Calu3 (cell line): Measurements from ENCODE around the gene AK5. TPM values are rescaled to one million over a fixed set of nuclear protein-coding genes. Genes with fewer than 3 reads are reported as not detected.

ENCODE experiments used
- BruUV-seq: library from RNA; stranded (reverse); fragments of 400-500 nt; replicated peaks from 2 replicates; lab custom pipeline; 2021; lab: Mats Ljungman, UMichigan
- CTCF ChIA-PET: fragments of 300-600 bp; sonication (Branson Sonifier 250); formaldehyde crosslinking; loops from one replicate; lab custom pipeline; 2022; ENCODE audit warnings: antibody characterized with exemption; lab: Charles Lee
- DNase-seq: peaks from one replicate; pipeline ENCODE4 v3.0.0; 2022
- H3K27ac Mint-ChIP-seq: one replicate; pipeline ENCODE4 v1.8.0; 2022; ENCODE audit warnings: mixed read lengths; ENCODE audit not compliant: unreplicated experiment
- H3K27me3 Mint-ChIP-seq: one replicate; pipeline ENCODE4 v1.8.0; 2022; ENCODE audit warnings: mixed read lengths; ENCODE audit not compliant: unreplicated experiment
- H3K36me3 Mint-ChIP-seq: one replicate; pipeline ENCODE4 v1.8.0; 2022; ENCODE audit warnings: mild to moderate bottlenecking, moderate library complexity, mixed read lengths; ENCODE audit not compliant: insufficient read depth, unreplicated experiment
- H3K4me1 Mint-ChIP-seq: one replicate; pipeline ENCODE4 v1.8.0; 2022; ENCODE audit warnings: mild to moderate bottlenecking, low read depth, mixed read lengths; ENCODE audit not compliant: unreplicated experiment
- H3K4me3 Mint-ChIP-seq: one replicate; pipeline ENCODE4 v1.8.0; 2022; ENCODE audit warnings: mild to moderate bottlenecking, low read depth, moderate library complexity, mixed read lengths; ENCODE audit not compliant: unreplicated experiment
- H3K9me3 Mint-ChIP-seq: one replicate; pipeline ENCODE4 v1.8.0; 2022; ENCODE audit warnings: low read depth, mixed read lengths; ENCODE audit not compliant: unreplicated experiment
- CTCF ChIP-seq: fragments of 200-600 bp; IDR thresholded peaks from one replicate; pipeline ENCODE4 v1.8.0; 2022; ENCODE audit warnings: antibody characterized with exemption; ENCODE audit not compliant: unreplicated experiment
- intact Hi-C: fragments of 100-400 bp; cut with micrococcal nuclease; formaldehyde crosslinking; loops from one replicate; pipeline ENCODE4 v1.10.0; 2022; ENCODE audit not compliant: unreplicated experiment
- total RNA-seq: library from RNA; stranded (reverse); gene quantifications from 2 replicates; pipeline ENCODE4 v1.2.3, GENCODE V29; 2022

AK5 gene
- total RNA-seq, 1 experiment from 2014 or later: not detected

GRCh38 chr1:77579547-77579946 lies 297.7 kb downstream of the AK5 start:
- intact Hi-C loops: no loop called here

DNA sequence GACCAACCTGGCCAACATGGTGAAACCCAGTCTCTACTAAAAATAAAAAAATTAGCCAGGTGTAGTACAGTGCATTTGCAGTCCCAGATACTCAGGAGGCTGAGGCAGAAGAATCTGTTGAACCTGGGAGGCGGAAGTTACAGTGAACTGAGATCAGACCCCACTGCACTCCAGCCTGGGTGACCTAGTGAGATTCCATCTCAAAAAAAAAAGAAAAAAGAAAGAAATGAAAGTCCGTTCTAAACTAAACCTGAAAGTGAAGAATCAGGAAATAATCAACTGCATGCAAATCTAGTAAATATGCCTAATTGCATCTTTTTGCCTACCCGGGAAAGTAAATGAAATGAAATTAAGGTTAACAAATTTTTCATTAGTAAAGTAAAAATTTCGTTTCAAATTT lies 301.1 kb downstream of the AK5 start:
- H3K9me3 Mint-ChIP-seq: no peaks in the 10 kb centered on the region
- no peak overlapping the region for H3K27ac Mint-ChIP-seq
- H3K27me3 Mint-ChIP-seq: no peaks in the 10 kb centered on the region
- no TSS peak for BruUV-seq
- peaks cover 28% of the 10 kb centered on the region for H3K36me3 Mint-ChIP-seq
- no peak overlapping the region for H3K4me3 Mint-ChIP-seq
- intact Hi-C loops: loop anchor here (10.0 kb wide), 1 partner anchor 322 kb away; no protein-coding TSS in a partner anchor
- CTCF ChIA-PET: no interaction called here
- no peak for DNase-seq
- H3K4me1 Mint-ChIP-seq: no peaks in the 10 kb centered on the region
- TF ChIP-seq CTCF: no peak

More at GRCh38 chr1:77579547-77579946, 297.7 kb downstream of the AK5 start:
- H3K9me3 Mint-ChIP-seq: no peaks in the 10 kb centered on the region
- H3K27me3 Mint-ChIP-seq: no peaks in the 10 kb centered on the region
- no peaks in the 10 kb centered on the region for H3K4me1 Mint-ChIP-seq
- CTCF ChIA-PET: no interaction called here
- H3K27ac Mint-ChIP-seq: no peak overlapping the region
- DNase-seq: no peak
- BruUV-seq: no TSS peak
- no peak overlapping the region for H3K4me3 Mint-ChIP-seq
- no peak for TF ChIP-seq CTCF
- peaks cover 35% of the 10 kb centered on the region for H3K36me3 Mint-ChIP-seq

- CTCF ChIA-PET: interaction anchor here (0.5 kb wide), 1 partner anchor 77 kb away, joined by 3 read pairs; no protein-coding TSS in a partner anchor
- no peak for TF ChIP-seq CTCF
- H3K27ac Mint-ChIP-seq: no peak overlapping the region
- no peak for DNase-seq
- H3K4me1 Mint-ChIP-seq: no peaks in the 10 kb centered on the region
- H3K36me3 Mint-ChIP-seq: peaks cover 28% of the 10 kb centered on the region
- H3K4me3 Mint-ChIP-seq: no peak overlapping the region
- H3K9me3 Mint-ChIP-seq: no peaks in the 10 kb centered on the region
- intact Hi-C loops: loop anchor here (10.0 kb wide), 1 partner anchor 321 kb away; no protein-coding TSS in a partner anchor
- no peaks in the 10 kb centered on the region for H3K27me3 Mint-ChIP-seq
- no TSS peak for BruUV-seq
These were observed 301.7 kb downstream of the AK5 start for GRCh38 chr1:77583483-77583882.

GRCh38 chr1:77584884-77585283 lies 303.1 kb downstream of the AK5 start:
- DNase-seq: no peak
- CTCF ChIA-PET: interaction anchor here (1.0 kb wide), 1 partner anchor 18 kb away, joined by 4 read pairs; no protein-coding TSS in a partner anchor
- no peak overlapping the region for H3K4me3 Mint-ChIP-seq
- peaks cover 26% of the 10 kb centered on the region for H3K36me3 Mint-ChIP-seq
- TF ChIP-seq CTCF: no peak
- intact Hi-C loops: loop anchor here (10.0 kb wide), 1 partner anchor 320 kb away; no protein-coding TSS in a partner anchor
- H3K4me1 Mint-ChIP-seq: no peaks in the 10 kb centered on the region
- no peaks in the 10 kb centered on the region for H3K9me3 Mint-ChIP-seq
- no peaks in the 10 kb centered on the region for H3K27me3 Mint-ChIP-seq
- H3K27ac Mint-ChIP-seq: no peak overlapping the region
- no TSS peak for BruUV-seq
